ENCODE results near the gene MYO5A.

- no peak for TF ChIP-seq CTCF (IDR thresholded peaks at IDR 0.05)
- no peak for TF ChIP-seq ZFX (IDR thresholded peaks at IDR 0.05; ENCODE audit: borderline replicate concordance)
Measured at GRCh38 chr15:52421029-52421428, 107.7 kb downstream of the MYO5A start.
